Fibroblast of villous mesenchyme (primary cell): ENCODE data around the gene KRTAP5-7. TPM values are rescaled to one million over a fixed set of nuclear protein-coding genes. Genes with fewer than 3 reads are reported as not detected.
"Not testable (repeated sequence)": the region's sequence is repeated elsewhere in the genome, so short reads cannot be mapped to it uniquely, and the experiment has no call there.

ENCODE experiments used
- DNase-seq: peaks from one replicate; pipeline ENCODE4 v3.0.0-alpha.2; 2010; ENCODE audit warnings: low read depth
- H3K4me3 ChIP-seq: 2 replicates; pipeline ENCODE4 v1.5.1; 2011; ENCODE audit warnings: low read depth, mild to moderate bottlenecking, low read length
- total RNA-seq: library from RNA; depleted of rRNA; stranded (reverse); fragments of >200 nt; gene quantifications from 2 replicates; pipeline ENCODE4 v1.2.3, GENCODE V29; 2012
- TF ChIP-seq, protein P1 (sequence below): IDR thresholded peaks from 2 replicates; pipeline ENCODE4 v1.5.1; 2012; ENCODE audit warnings: low read depth, mild to moderate bottlenecking, low read length; ENCODE audit not compliant: insufficient read depth

The KRTAP5-7 gene
- total RNA-seq, 1 donor = not detected

DNA sequence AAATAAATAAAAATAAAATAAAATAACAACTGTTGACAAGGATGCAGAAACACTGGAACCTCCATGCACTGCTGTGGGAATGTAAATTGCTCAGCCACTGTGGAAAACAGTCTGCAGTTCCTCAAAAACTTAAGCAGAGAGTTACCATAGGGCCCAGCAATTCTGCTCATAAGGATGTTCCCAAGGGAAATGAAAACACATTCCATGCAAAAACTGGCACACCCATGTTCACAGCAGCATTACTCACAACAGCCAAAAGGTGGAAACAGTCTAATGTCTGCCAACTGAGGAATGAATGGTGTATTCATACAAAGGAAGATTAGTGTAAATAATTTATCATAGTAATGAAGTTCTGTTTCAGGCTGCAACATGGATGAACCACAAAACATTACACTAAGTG, 35.1 kb downstream of the KRTAP5-7 start:
- TF ChIP-seq, protein P1, sequence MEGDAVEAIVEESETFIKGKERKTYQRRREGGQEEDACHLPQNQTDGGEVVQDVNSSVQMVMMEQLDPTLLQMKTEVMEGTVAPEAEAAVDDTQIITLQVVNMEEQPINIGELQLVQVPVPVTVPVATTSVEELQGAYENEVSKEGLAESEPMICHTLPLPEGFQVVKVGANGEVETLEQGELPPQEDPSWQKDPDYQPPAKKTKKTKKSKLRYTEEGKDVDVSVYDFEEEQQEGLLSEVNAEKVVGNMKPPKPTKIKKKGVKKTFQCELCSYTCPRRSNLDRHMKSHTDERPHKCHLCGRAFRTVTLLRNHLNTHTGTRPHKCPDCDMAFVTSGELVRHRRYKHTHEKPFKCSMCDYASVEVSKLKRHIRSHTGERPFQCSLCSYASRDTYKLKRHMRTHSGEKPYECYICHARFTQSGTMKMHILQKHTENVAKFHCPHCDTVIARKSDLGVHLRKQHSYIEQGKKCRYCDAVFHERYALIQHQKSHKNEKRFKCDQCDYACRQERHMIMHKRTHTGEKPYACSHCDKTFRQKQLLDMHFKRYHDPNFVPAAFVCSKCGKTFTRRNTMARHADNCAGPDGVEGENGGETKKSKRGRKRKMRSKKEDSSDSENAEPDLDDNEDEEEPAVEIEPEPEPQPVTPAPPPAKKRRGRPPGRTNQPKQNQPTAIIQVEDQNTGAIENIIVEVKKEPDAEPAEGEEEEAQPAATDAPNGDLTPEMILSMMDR = no peak
- H3K4me3 ChIP-seq = no peak overlapping the region
- DNase-seq = no peak

DNA sequence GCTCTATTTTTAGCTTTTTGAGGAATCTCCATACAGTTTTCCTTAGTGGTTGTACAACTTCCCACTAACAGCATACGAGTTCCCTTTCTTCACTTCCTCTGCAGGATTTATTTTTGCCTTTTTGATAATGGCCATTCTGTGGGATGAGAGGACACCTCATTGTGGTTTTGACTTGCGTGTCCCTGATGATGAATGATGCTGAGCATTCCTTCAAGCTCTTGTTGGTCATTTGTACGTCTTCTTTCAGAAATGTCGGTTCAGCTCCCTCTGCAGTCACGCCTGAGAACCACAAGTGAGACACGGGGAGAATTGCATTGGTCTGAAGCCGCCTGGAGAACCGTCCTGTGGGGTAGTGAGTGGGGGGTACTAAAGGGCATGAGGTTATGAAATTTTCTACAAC, 36.3 kb downstream of the KRTAP5-7 start:
- H3K4me3 ChIP-seq = no peak overlapping the region
- peak; percentile 34 for DNase-seq
- TF ChIP-seq, protein P1 = peak; percentile 48

DNA sequence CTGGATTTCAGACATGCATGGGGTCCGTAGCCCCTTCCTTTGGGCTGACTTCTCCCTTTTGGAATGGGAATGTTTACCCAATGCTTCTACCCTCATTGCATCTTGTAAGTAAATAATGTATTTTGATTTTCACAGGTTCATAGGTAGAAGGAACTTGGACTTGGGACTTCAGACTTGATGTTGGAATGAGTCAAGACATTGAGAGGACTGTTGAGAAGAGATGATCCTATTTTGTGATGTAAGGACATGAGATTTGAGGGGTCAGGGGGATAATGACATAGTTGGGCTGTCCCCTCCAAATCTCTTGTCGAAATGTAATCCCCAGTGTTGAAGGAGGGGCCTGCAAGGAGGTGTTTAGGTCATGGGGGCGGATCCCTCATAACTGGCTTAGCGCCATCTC, 37.4 kb downstream of the KRTAP5-7 start:
- no peak for DNase-seq
- TF ChIP-seq, protein P1 = no peak
- no peak overlapping the region for H3K4me3 ChIP-seq

DNA sequence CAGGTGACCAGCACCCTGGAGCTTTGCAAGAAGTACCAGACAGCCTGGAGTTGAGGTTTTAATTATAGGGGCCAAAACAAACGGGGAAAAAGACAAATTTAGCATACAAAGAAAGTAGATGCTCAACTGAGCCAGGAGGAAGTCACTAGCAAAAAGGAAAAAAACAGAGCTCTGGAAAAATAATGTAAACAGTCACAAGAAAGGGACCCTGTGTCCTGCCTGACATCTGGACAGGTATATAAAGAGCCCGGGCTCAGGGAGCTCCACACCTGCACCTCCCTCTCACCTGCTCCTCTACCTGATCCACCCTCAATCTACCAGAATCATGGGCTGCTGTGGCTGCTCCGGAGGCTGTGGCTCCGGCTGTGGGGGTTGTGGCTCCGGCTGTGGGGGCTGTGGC, 38.2 kb downstream of the KRTAP5-7 start, which contains the start of gene KRTAP5-10:
Gene KRTAP5-10 (plus strand): TSS at position 301 of the 400 bp plus-strand sequence. CDS start 25 bp downstream, at position 326.
- no peak for DNase-seq
- TF ChIP-seq, protein P1 = no peak

DNA sequence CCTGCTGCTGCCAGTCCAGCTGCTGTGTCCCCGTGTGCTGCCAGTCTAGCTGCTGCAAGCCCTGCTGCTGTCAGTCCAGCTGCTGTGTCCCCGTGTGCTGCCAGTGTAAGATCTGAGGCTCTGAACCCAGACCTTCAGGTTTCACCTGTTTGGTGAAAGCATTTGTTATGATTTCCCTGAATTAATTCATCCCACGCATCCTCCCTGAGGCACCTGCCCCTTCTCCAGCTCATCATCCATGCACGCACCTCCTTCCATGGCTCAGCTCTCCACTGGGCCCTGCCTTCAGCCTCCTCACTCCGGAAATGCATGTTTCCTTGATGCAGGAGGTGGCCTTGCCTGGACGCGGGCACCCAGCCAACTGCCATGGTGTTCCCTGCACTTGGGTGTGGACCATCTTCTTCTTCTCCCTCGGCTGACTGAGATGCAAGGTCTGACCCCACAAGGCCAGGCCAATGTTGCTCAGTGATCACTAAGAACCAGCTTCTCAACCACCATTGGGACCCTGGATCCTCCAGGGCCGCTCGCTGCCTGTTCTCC, 39.1 kb downstream of the KRTAP5-7 start:
- no peak overlapping the region for H3K4me3 ChIP-seq
- TF ChIP-seq, protein P1 = no peak

More for the DNA sequence above, 38.2 kb downstream of the KRTAP5-7 start, which contains the start of gene KRTAP5-10:
- no peak within 1 kb of the TSS for H3K4me3 ChIP-seq

DNA sequence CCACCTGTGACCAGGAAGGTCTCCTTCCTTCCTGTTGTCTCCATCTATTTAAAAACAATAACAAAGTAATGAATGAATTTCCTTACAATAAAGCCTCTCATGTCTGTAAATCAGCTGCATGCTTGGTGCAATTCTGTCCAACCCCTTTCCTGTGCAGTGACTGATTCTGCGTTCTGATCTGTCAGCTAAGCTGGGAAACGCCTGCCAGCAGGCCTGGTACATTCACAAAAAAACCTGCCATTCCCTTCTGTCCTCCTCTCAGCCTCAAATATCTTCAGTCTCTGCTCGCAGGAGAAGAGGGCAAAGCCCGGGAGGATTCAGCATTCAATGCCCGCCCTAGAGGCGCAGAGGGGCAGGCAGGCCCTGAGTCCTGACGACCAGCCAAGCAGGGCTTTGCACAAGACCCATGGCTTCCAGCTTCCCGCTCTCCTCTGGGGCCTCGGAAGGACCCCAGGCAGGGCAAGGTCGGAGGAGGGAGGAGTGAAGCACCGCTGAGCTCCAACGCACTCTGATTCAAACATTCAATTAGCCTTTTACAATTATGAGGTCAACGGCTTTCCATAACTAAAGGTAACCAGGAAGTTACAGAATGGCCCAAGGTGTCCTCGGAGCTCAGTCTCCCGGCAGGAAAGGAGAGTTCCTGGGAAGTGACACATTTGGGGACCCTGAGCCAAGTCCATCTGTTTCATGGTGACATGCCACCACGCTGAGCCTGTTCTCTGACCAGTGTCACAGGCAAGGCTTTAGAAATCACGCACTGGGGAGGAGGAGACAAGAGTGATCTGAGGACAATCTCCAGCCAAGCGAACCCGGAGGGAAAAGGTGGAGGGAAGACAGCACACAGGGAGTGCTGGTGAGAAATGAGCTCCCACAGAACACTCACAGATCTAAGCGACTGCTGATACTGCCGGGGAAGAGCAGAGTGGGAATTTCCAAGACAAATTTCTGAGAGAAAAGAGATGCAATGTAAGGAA, 39.8 kb downstream of the KRTAP5-7 start:
- not testable (repeated sequence) for H3K4me3 ChIP-seq, DNase-seq

More for the DNA sequence above, 39.1 kb downstream of the KRTAP5-7 start:
- no peak for DNase-seq

DNA sequence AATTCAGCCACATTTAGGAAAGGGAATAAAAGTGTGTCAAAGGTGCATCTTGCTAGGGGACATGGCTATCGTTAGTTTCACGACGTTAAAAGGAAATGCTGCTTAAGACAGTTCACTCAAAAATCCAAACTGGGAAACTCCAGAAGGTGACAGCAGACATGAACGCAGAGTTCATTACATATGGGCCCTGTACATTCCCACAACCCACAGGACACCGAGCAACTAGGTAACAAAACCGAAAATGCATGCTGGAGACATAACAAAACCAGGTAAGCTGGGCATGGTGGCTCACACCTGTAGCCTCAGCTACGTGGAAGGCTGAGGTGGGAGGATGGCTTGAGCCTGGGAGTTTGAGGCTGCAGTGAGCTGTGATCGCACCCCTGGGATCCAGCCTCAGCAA, 40.6 kb downstream of the KRTAP5-7 start:
- not testable (repeated sequence) for DNase-seq, H3K4me3 ChIP-seq
